HEK293T (cell line): ENCODE data around the gene ASIC3.

Experiments used
- CTCF ChIA-PET: fragments of 350-600 bp; formaldehyde crosslinking; extraction: SDS; loops from one replicate; lab custom pipeline; 2021; ENCODE audit warnings: antibody characterized with exemption, inconsistent platforms; lab: Yijun Ruan, JAX
- POLR2A ChIA-PET: fragments of 350-600 bp; formaldehyde crosslinking; extraction: SDS; loops from one replicate; lab custom pipeline; 2020; ENCODE audit warnings: antibody characterized with exemption, inconsistent platforms; lab: Yijun Ruan, JAX
- DNase-seq: peaks from one replicate; pipeline ENCODE4 v3.0.0; 2012; ENCODE audit warnings: mixed read lengths; ENCODE audit errors: extremely low spot score
- ARNT ChIP-seq: fragments of 450-650 bp; IDR thresholded peaks from 2 replicates; pipeline ENCODE4 v1.6.1; 2017; ENCODE audit warnings: mild to moderate bottlenecking
- BHLHE40 ChIP-seq: fragments of 450-650 bp; IDR thresholded peaks from 2 replicates; pipeline ENCODE4 v1.6.1; 2016; ENCODE audit warnings: mild to moderate bottlenecking, moderate library complexity, borderline replicate concordance
- CTBP1 ChIP-seq: fragments of 450-650 bp; IDR thresholded peaks from 2 replicates; pipeline ENCODE4 v1.6.1; 2016; ENCODE audit warnings: borderline replicate concordance
- ELF4 ChIP-seq: fragments of 450-650 bp; IDR thresholded peaks from 2 replicates; pipeline ENCODE4 v1.6.1; 2017; ENCODE audit warnings: antibody characterized with exemption
- FOXA1 ChIP-seq: fragments of 450-650 bp; IDR thresholded peaks from 2 replicates; pipeline ENCODE4 v1.6.1; 2016; ENCODE audit warnings: mild to moderate bottlenecking
- FOXK2 ChIP-seq: fragments of 450-650 bp; IDR thresholded peaks from 2 replicates; pipeline ENCODE4 v1.6.1; 2016; ENCODE audit warnings: mild to moderate bottlenecking
- FOXM1 ChIP-seq: fragments of 450-650 bp; IDR thresholded peaks from 2 replicates; pipeline ENCODE4 v1.6.1; 2017; ENCODE audit warnings: mild to moderate bottlenecking, borderline replicate concordance
- HDGF ChIP-seq: fragments of 450-650 bp; IDR thresholded peaks from 2 replicates; pipeline ENCODE4 v1.6.1; 2017; ENCODE audit warnings: antibody characterized with exemption, borderline replicate concordance
- L3MBTL2 ChIP-seq: fragments of 450-650 bp; conservative IDR thresholded peaks from 2 replicates; pipeline ENCODE4 v1.6.1; 2016; ENCODE audit warnings: mild to moderate bottlenecking
- LEF1 ChIP-seq: fragments of 450-650 bp; IDR thresholded peaks from 2 replicates; pipeline ENCODE4 v1.6.1; 2017; ENCODE audit warnings: mild to moderate bottlenecking, borderline replicate concordance
- NFRKB ChIP-seq: fragments of 450-650 bp; IDR thresholded peaks from 2 replicates; pipeline ENCODE4 v1.6.1; 2016; ENCODE audit warnings: mild to moderate bottlenecking, moderate library complexity
- PKNOX1 ChIP-seq: fragments of 450-650 bp; IDR thresholded peaks from 2 replicates; pipeline ENCODE4 v1.6.1; 2016
- SP1 ChIP-seq: fragments of 450-650 bp; IDR thresholded peaks from 2 replicates; pipeline ENCODE4 v1.6.1; 2017
- SUZ12 ChIP-seq: fragments of 450-650 bp; IDR thresholded peaks from 2 replicates; pipeline ENCODE4 v1.6.1; 2016; ENCODE audit warnings: mild to moderate bottlenecking
- TARDBP ChIP-seq: fragments of 450-650 bp; IDR thresholded peaks from 2 replicates; pipeline ENCODE4 v1.6.1; 2016
- ZNF384 ChIP-seq: fragments of 450-650 bp; IDR thresholded peaks from 2 replicates; pipeline ENCODE4 v1.6.1; 2016

ASIC3 gene

DNA sequence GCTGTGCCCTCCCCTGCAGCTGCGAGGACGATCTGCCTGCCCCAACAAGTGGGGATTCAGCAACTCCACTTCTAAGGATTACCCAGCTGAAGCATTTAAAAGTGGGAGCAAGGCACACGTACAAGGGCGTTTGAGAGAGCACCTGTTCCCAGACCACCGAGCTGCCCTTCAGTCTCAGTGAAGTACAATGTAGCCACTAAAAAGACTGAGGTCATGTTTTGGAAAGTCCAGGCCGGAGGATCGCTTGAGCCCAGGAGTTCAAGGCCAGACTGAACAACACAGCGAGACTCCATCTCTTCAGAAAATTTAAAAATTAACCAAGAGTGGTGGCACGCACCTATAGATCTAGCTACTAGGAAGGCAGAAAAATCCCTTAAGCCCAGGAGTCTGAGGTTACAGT, 42.8 kb upstream of the ASIC3 start:
- DNase-seq, result no peak
- TF ChIP-seq ARNT, result no peak
- TF ChIP-seq BHLHE40, result no peak
- no peak for TF ChIP-seq NFRKB
- no peak for TF ChIP-seq CTBP1
- no peak for TF ChIP-seq TARDBP
- no peak for TF ChIP-seq ZNF384
- TF ChIP-seq FOXM1, result no peak
- no peak for TF ChIP-seq SUZ12
- no peak for TF ChIP-seq ELF4
- TF ChIP-seq HDGF, result no peak
- no peak for TF ChIP-seq PKNOX1
- TF ChIP-seq SP1, result no peak
- TF ChIP-seq L3MBTL2, result no peak
- ChIA-PET CTCF (interaction anchor here (6.7 kb wide), 1 partner anchor 12 kb away, joined by 40 read pairs; no protein-coding TSS in a partner anchor), POLR2A (no interaction called here)

DNA sequence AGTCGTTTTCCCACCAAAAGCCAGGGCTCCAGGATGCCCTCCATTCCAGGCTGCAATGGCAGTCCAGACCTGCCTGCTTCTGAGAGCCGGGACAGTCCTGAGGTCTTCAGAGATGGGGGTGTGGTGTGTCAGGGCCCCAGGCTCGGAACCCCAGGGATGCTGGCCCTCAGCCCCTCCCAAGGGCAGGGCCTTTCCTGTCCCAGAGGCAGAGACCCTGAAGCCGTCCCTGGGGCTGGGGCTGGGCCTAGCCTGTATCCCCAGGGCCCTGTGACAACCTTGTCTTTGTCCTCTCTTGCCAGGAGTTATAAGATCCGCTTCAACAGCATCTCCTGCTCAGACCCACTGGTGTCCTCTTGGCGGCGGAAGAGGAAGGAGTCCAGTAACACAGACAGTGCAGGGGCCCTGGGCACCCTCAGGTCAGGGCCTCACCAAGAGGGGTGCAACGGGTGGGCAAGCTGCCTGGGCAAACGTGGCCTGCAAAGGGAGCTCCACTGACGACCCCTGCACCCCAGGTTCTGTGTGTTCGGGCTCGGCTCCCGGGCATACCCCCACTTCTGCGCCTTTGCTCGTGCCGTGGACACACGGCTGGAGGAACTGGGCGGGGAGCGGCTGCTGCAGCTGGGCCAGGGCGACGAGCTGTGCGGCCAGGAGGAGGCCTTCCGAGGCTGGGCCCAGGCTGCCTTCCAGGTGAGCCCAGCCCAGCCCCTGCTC, 41.6 kb upstream of the ASIC3 start:
- TF ChIP-seq PKNOX1 (no peak), ELF4 (no peak), HDGF (no peak), BHLHE40 (no peak), NFRKB (no peak), FOXK2 (no peak), ZNF384 (no peak), SUZ12 (no peak), FOXM1 (no peak), FOXA1 (no peak)
- no peak for DNase-seq
- ChIA-PET CTCF (interaction anchor here (0.9 to 6.7 kb wide), 2 partner anchors 11 to 44 kb away, joined by 4 to 40 read pairs; no protein-coding TSS in a partner anchor), POLR2A (no interaction called here)

GRCh38 chr7:151007469-151007898, 40.8 kb upstream of the ASIC3 start:
- TF ChIP-seq TARDBP (no peak), SUZ12 (no peak), SP1 (no peak)
- DNase-seq, result no peak
- POLR2A ChIA-PET, result interaction anchor here (1.1 kb wide), 1 partner anchor 13 kb away, joined by 4 read pairs; no protein-coding TSS in a partner anchor
- CTCF ChIA-PET, result interaction anchor here (0.9 to 6.7 kb wide), 3 partner anchors 11 to 45 kb away, joined by 3 to 40 read pairs (median 4); no protein-coding TSS in a partner anchor

DNA sequence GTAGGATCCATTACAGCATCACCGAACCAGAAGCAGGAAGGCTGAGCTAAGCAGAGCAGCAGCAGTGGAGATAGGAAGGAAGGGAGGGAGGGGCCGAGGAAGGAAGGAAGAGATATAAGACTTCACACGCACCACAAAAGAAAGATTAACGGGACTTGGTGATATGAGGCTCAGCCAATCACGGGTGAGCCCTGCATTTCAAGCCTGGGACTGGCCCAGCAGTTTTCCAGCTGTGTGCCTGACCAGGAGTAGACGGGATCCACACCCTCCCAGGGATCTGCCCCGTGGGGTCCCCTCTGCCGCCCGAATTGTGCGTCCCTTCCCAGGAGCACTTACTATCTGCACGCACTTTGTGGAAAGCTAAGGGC, 40.2 kb upstream of the ASIC3 start:
- CTCF ChIA-PET, result interaction anchor here (1.0 to 6.7 kb wide), 4 partner anchors 10 to 19 kb away, joined by 3 to 40 read pairs (median 3); no protein-coding TSS in a partner anchor
- no peak for DNase-seq
- TF ChIP-seq FOXA1, result no peak
- POLR2A ChIA-PET, result interaction anchor here (1.1 kb wide), 1 partner anchor 12 kb away, joined by 4 read pairs; no protein-coding TSS in a partner anchor

- CTCF ChIA-PET, result interaction anchor here (1.0 to 6.7 kb wide), 5 partner anchors 9 to 23 kb away, joined by 3 to 40 read pairs (median 3); no protein-coding TSS in a partner anchor
- POLR2A ChIA-PET, result interaction anchor here (1.1 to 2.0 kb wide), 2 partner anchors 12 to 20 kb away, joined by 4 to 10 read pairs; partner anchors contain the start of gene ABCB8
- TF ChIP-seq ELF4, result no peak
- peak; percentile 71; the same call in 1 of the 2 replicates for TF ChIP-seq FOXM1
- peak; percentile 55 for DNase-seq
These were observed 39.6 kb upstream of the ASIC3 start for GRCh38 chr7:151008511-151009323.

DNA sequence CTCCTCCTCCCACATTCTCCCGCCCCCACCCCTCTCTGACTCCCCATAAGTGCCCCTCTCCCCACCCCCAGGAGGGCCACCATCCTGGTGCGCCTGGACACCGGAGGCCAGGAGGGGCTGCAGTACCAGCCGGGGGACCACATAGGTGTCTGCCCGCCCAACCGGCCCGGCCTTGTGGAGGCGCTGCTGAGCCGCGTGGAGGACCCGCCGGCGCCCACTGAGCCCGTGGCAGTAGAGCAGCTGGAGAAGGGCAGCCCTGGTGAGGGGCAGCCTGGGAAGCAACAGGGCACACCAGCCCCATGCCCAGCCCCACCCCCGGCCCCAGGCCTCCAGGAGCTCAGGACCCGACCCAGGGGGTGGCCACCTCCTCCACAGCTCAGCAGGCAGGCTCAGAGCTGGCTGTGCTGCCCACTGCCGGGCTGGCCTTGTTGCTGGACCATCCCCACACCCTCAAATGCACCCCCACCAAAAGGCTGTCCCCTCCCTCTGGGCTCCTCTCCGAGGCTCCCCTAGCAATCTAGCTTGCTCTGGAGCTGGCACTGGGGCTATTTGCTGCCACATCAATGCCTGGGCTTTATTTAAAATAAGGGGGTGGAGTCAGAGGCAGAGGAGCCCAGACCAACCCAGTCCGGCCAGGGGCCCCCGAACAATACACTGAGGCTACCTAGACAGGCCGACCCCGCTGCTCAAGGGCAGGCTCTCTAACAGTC, 38.8 kb upstream of the ASIC3 start:
- TF ChIP-seq FOXM1 (no peak), HDGF (no peak), PKNOX1 (no peak), FOXA1 (no peak), TARDBP (no peak), LEF1 (no peak), BHLHE40 (no peak), L3MBTL2 (no peak), NFRKB (no peak), ZNF384 (no peak), SP1 (no peak), CTBP1 (no peak), SUZ12 (no peak), ELF4 (no peak), FOXK2 (no peak)
- no peak for DNase-seq
- CTCF ChIA-PET, result interaction anchor here (1.0 to 6.7 kb wide), 6 partner anchors 9 to 163 kb away, joined by 3 to 40 read pairs (median 3); no protein-coding TSS in a partner anchor
- POLR2A ChIA-PET, result interaction anchor here (0.8 to 2.0 kb wide), 3 partner anchors 10 to 71 kb away, joined by 3 to 10 read pairs (median 3); partner anchors contain the start of genes ABCB8 and FASTK
